ENCODE measurements around the gene FIGNL2.

The FIGNL2 gene

GRCh38 chr12:51851413-51852124, 3.1 kb upstream of the FIGNL2 start:
- H3K27ac ChIP-seq: no peak overlapping the region
- TF ChIP-seq CTCF (conservative IDR thresholded peaks at IDR 0.05): no peak

GRCh38 chr12:51850965-51851299, 2.4 kb upstream of the FIGNL2 start:
- no peak for TF ChIP-seq CTCF (conservative IDR thresholded peaks at IDR 0.05)
- no peak overlapping the region for H3K27ac ChIP-seq

GRCh38 chr12:51850081-51850964, 1.8 kb upstream of the FIGNL2 start:
- no peak overlapping the region for H3K27ac ChIP-seq
- no peak for TF ChIP-seq CTCF (conservative IDR thresholded peaks at IDR 0.05)

- TF ChIP-seq CTCF (conservative IDR thresholded peaks at IDR 0.05): no peak
- H3K27ac ChIP-seq: no peak overlapping the region
Observed at GRCh38 chr12:51848841-51849735, 570 bp upstream of the FIGNL2 start.

- peak overlapping the region; percentile 67 for H3K27ac ChIP-seq
Observed at GRCh38 chr12:51847643-51848325, 734 bp downstream of the FIGNL2 start.

More at GRCh38 chr12:51847643-51848325, 734 bp downstream of the FIGNL2 start:
- TF ChIP-seq CTCF (conservative IDR thresholded peaks at IDR 0.05): no peak
